OCI-LY3 (cell line): ENCODE data around the gene CLCN3.

Experiments used
- H2AFZ ChIP-seq: fragments of 200-600, 300-600 bp; shearing (Covaris generic); 2 replicates; pipeline ENCODE4 v1.6.0; 2014; ENCODE audit warnings: antibody characterized with exemption, low read depth, low read length
- H3K27ac ChIP-seq: fragments of 200-600, 300-600 bp; sonication (generic); 2 replicates; pipeline ENCODE4 v1.5.1; 2014; ENCODE audit warnings: mild to moderate bottlenecking, low read length, moderate library complexity, mixed read lengths
- H3K27me3 ChIP-seq: fragments of 200-600, 300-600 bp; sonication (generic); 2 replicates; pipeline ENCODE4 v1.6.1; 2014; ENCODE audit warnings: low read depth, low read length, mixed read lengths
- H3K36me3 ChIP-seq: fragments of 200-600, 300-600 bp; sonication (generic); replicated peaks from 2 replicates; pipeline ENCODE3; 2014; ENCODE audit warnings: low read depth, low read length, mixed read lengths
- H3K4me1 ChIP-seq: fragments of 300-600, 200-600 bp; sonication (generic); 2 replicates; pipeline ENCODE4 v1.6.1; 2014; ENCODE audit warnings: low read length, mixed read lengths
- H3K4me2 ChIP-seq: fragments of 200-600, 300-600 bp; sonication (generic); 2 replicates; pipeline ENCODE4 v1.6.1; 2014; ENCODE audit warnings: low read length, mixed read lengths
- H3K4me3 ChIP-seq: fragments of 300-600, 200-600 bp; sonication (generic); 2 replicates; pipeline ENCODE4 v1.5.1; 2014; ENCODE audit warnings: antibody characterized with exemption, mild to moderate bottlenecking, low read length, moderate library complexity
- H3K79me2 ChIP-seq: fragments of 300-600, 200-600 bp; shearing (Covaris generic); 2 replicates; pipeline ENCODE4 v1.6.1; 2014; ENCODE audit warnings: mild to moderate bottlenecking, low read length, mixed read lengths
- H3K9ac ChIP-seq: fragments of 300-600, 200-600 bp; shearing (Covaris generic); 2 replicates; pipeline ENCODE4 v1.6.0; 2014; ENCODE audit warnings: mild to moderate bottlenecking, low read length, moderate library complexity
- H3K9me3 ChIP-seq: fragments of 200-600, 300-600 bp; shearing (Covaris generic); 2 replicates; pipeline ENCODE4 v1.6.1; 2014; ENCODE audit warnings: low read length, mixed read lengths; ENCODE audit not compliant: insufficient read depth
- H4K20me1 ChIP-seq: fragments of 200-600, 300-600 bp; sonication (generic); 2 replicates; pipeline ENCODE4 v1.6.1; 2016; ENCODE audit warnings: low read length, mixed read lengths; ENCODE audit not compliant: insufficient read depth
- EZH2phosphoT487 ChIP-seq: fragments of 200-600 bp; shearing (Covaris generic); IDR thresholded peaks from 2 replicates; pipeline ENCODE4 v1.6.1; 2018; ENCODE audit warnings: antibody characterized with exemption, mixed run types, low read depth
- TF ChIP-seq, protein P1 (sequence below): fragments of 200-600, 300-600 bp; sonication (generic); IDR thresholded peaks from 2 replicates; pipeline ENCODE4 v1.5.1; 2014; ENCODE audit warnings: antibody characterized with exemption, low read length, low read depth

The CLCN3 gene

GRCh38 chr4:169745291-169745690 lies 124.9 kb downstream of the CLCN3 start:
- Histone ChIP-seq H3K4me1 (no peaks in the 10 kb centered on the region), H3K27ac (no peak overlapping the region), H3K4me2 (no peak overlapping the region), H3K4me3 (no peak overlapping the region), H4K20me1 (no peaks in the 10 kb centered on the region), H3K27me3 (no peaks in the 10 kb centered on the region), H3K36me3 (peaks cover 6% of the 10 kb centered on the region), H3K9me3 (no peaks in the 10 kb centered on the region), H3K79me2 (no peaks in the 10 kb centered on the region), H2AFZ (no peak overlapping the region), H3K9ac (no peak overlapping the region)
- TF ChIP-seq EZH2phosphoT487: no peak
- TF ChIP-seq, protein P1, sequence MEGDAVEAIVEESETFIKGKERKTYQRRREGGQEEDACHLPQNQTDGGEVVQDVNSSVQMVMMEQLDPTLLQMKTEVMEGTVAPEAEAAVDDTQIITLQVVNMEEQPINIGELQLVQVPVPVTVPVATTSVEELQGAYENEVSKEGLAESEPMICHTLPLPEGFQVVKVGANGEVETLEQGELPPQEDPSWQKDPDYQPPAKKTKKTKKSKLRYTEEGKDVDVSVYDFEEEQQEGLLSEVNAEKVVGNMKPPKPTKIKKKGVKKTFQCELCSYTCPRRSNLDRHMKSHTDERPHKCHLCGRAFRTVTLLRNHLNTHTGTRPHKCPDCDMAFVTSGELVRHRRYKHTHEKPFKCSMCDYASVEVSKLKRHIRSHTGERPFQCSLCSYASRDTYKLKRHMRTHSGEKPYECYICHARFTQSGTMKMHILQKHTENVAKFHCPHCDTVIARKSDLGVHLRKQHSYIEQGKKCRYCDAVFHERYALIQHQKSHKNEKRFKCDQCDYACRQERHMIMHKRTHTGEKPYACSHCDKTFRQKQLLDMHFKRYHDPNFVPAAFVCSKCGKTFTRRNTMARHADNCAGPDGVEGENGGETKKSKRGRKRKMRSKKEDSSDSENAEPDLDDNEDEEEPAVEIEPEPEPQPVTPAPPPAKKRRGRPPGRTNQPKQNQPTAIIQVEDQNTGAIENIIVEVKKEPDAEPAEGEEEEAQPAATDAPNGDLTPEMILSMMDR: no peak

DNA sequence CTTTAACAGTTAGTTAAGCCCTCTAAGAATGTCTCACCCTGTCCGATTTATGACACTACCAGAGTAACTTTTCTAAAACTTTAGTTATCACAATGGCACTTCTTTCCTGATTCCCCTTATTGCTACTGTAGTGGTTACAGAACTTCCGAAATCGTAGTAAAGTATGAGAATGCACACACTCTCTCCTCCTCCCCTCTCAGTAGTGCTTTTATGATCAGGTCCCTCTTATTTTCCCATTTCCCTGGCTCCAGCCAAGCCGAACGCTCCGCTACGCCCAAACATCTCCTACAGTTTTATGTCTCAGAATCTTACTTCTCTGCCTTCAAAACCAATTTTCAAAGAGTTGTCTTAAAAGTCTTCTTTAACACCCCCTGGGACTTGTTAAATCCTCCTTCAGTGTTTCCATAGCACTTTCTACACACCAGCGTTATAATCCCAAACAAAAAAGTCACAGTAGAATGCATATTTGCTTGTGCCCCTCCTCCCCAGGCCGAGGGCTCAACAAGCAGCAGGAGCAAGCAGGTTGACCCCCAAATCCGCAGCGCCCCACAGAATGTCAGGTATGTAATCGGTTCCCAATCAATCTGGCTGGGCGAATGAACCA lies 136.7 kb downstream of the CLCN3 start:
- no peak overlapping the region; the same call in 1 of the 2 replicates for H3K27ac ChIP-seq
- no peaks in the 10 kb centered on the region for H4K20me1 ChIP-seq
- peaks cover 8% of the 10 kb centered on the region for H3K4me1 ChIP-seq
- peak overlapping the region; percentile 79 for H3K9ac ChIP-seq
- peak overlapping the region; percentile 78 for H3K4me2 ChIP-seq
- H3K4me3 ChIP-seq: peak overlapping the region; percentile 83
- H3K9me3 ChIP-seq: no peaks in the 10 kb centered on the region
- no peaks in the 10 kb centered on the region for H3K27me3 ChIP-seq
- H3K36me3 ChIP-seq: peaks cover 3% of the 10 kb centered on the region
- peaks cover 11% of the 10 kb centered on the region; the same call in 1 of the 2 replicates for H3K79me2 ChIP-seq
- peak overlapping the region; percentile 60 for H2AFZ ChIP-seq
- TF ChIP-seq EZH2phosphoT487: no peak

DNA sequence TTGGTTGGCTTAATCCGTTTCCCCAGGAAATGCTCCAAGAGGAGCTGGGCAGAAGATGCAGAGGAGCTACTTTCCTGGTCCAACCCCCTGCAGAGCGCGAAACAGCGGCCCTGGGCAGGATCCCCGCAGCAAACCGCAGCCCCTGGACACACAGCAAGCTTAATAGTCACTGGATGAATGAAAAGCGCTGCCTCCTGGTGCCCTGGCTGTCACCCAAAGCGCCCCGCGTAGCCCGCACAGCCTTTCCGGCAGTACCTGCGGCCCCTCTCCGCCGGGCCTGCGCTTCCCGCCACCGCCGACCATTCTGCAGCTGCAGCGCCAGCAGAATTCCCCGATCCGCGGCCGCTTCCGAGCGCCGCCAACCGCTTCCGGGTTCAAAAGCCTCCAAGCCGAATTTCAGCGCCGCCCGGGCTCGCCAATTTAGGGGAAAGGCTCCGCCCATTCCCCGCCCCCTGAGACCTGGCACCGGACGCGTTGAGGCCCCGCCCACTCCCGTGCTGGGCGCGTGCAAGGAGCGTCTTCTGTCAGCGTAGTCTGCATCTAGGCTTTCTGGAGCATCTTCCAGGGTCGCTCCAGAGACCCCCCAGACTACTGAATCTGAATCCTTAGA lies 137.3 kb downstream of the CLCN3 start, which contains the start of gene HPF1:
Gene HPF1 (minus strand): TSS at position 370 of the 610 bp plus-strand sequence. CDS start 67 bp downstream, at position 303.
- Histone ChIP-seq H3K79me2 (peaks cover 11% of the 10 kb centered on the region; the same call in 1 of the 2 replicates), H3K36me3 (peaks cover under 1% of the 10 kb centered on the region), H3K27ac (no peak within 1 kb of the TSS; the same call in 1 of the 2 replicates), H3K9ac (peak within 1 kb of the TSS; percentile 79), H4K20me1 (no peaks in the 10 kb centered on the region), H3K9me3 (no peaks in the 10 kb centered on the region), H3K27me3 (no peaks in the 10 kb centered on the region), H3K4me2 (peak within 1 kb of the TSS; percentile 78), H2AFZ (peak within 1 kb of the TSS; percentile 64), H3K4me1 (peaks cover 8% of the 10 kb centered on the region), H3K4me3 (peak within 1 kb of the TSS; percentile 83)
- no peak for TF ChIP-seq EZH2phosphoT487
- TF ChIP-seq, protein P1: no peak

DNA sequence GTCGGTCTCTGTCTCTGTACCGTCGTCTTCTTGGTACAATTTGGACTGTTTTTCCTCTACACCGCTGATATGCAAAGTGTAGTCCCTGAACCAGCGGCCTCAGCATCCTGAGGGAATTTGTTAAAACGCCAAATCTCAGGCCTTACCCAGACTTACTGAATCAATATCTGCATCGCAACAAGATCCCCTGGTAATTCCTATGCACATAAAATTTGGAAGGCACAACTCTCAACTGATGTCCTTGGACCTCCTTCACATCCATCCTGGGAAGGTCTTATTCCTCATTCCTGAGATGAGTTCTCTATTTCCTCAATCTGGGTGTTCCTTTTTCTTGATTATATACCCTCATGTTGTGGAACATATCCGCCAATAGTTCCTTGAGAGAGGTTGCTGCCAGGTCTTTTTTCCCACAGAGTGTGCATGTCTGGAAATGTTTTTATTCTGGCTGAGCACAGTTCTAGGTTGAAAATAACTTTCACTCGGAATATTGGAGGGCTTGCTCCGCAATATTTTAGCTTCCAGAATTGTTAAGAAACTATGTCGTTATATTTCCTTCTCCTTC lies 138.1 kb downstream of the CLCN3 start:
- Histone ChIP-seq H3K27me3 (no peaks in the 10 kb centered on the region), H3K4me2 (peak overlapping the region; percentile 78), H3K9me3 (no peaks in the 10 kb centered on the region), H2AFZ (peak overlapping the region; percentile 64; the same call in 1 of the 2 replicates), H3K9ac (no peak overlapping the region), H3K36me3 (no peaks in the 10 kb centered on the region), H3K4me1 (peaks cover 8% of the 10 kb centered on the region), H3K4me3 (peak overlapping the region; percentile 83), H3K27ac (no peak overlapping the region), H4K20me1 (no peaks in the 10 kb centered on the region), H3K79me2 (peaks cover 11% of the 10 kb centered on the region; the same call in 1 of the 2 replicates)
- TF ChIP-seq, protein P1: no peak
- no peak for TF ChIP-seq EZH2phosphoT487
